Progenitor cell of endocrine pancreas (in vitro differentiated cells): ENCODE measurements around the gene PLPP4. TPM values are rescaled to one million over a fixed set of nuclear protein-coding genes. Genes with fewer than 3 reads are reported as not detected.

ENCODE experiments used
- DNase-seq: peaks from one replicate; pipeline ENCODE4 v3.0.0; 2021; ENCODE audit warnings: low spot score; ENCODE audit not compliant: unreplicated experiment
- H3K27ac Mint-ChIP-seq: 2 replicates; pipeline ENCODE4 v1.8.0; 2021; ENCODE audit warnings: mild to moderate bottlenecking, moderate library complexity, mixed read lengths
- H3K27me3 Mint-ChIP-seq: 2 replicates; pipeline ENCODE4 v1.8.0; 2021; ENCODE audit warnings: mixed read lengths
- H3K36me3 Mint-ChIP-seq: 2 replicates; pipeline ENCODE4 v1.8.0; 2022; ENCODE audit warnings: mixed read lengths; ENCODE audit not compliant: insufficient read depth
- H3K4me1 Mint-ChIP-seq: 2 replicates; pipeline ENCODE4 v1.8.0; 2021; ENCODE audit warnings: low read depth, mixed read lengths
- H3K4me3 Mint-ChIP-seq: 2 replicates; pipeline ENCODE4 v1.8.0; 2021; ENCODE audit warnings: low read depth, mild to moderate bottlenecking, moderate library complexity, mixed read lengths
- H3K9me3 Mint-ChIP-seq: 2 replicates; pipeline ENCODE4 v1.8.0; 2021; ENCODE audit warnings: low read depth, mixed read lengths
- total RNA-seq: library from RNA; stranded (reverse); gene quantifications from 2 replicates; pipeline ENCODE4 v1.2.1, GENCODE V29; 2021
- TF ChIP-seq, protein P1 (sequence below): fragments of 200-600 bp; sonication (generic); IDR thresholded peaks from one replicate; pipeline ENCODE4 v1.5.0; 2021; ENCODE audit warnings: antibody characterized with exemption, mild to moderate bottlenecking; ENCODE audit not compliant: unreplicated experiment

Gene PLPP4
- total RNA-seq, 1 donor from 2014 or later = not detected

DNA sequence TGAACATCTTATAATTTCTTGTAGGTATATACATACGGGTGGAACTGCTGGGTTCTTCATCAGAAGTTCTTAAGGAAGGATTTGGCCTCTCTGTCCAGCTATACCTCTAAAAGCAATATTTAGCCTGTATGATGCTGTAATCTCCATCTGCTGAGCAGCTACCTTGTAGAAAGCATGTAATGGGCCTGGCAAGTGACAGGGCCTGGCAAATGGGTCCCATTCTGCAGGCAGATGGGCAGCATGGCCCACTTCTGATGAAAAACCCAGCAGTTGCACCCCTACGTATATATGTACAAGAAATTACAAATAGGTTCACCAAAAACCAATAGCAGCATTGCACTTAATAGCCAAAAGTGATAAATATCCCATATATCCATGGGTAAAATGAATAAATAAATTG, 9.0 kb downstream of the PLPP4 start:
- DNase-seq = no peak
- Mint-ChIP-seq H3K4me3 (no peak overlapping the region), H3K36me3 (no peaks in the 10 kb centered on the region), H3K4me1 (no peaks in the 10 kb centered on the region), H3K9me3 (no peaks in the 10 kb centered on the region), H3K27me3 (peaks cover 13% of the 10 kb centered on the region), H3K27ac (no peak overlapping the region)
- TF ChIP-seq, protein P1, sequence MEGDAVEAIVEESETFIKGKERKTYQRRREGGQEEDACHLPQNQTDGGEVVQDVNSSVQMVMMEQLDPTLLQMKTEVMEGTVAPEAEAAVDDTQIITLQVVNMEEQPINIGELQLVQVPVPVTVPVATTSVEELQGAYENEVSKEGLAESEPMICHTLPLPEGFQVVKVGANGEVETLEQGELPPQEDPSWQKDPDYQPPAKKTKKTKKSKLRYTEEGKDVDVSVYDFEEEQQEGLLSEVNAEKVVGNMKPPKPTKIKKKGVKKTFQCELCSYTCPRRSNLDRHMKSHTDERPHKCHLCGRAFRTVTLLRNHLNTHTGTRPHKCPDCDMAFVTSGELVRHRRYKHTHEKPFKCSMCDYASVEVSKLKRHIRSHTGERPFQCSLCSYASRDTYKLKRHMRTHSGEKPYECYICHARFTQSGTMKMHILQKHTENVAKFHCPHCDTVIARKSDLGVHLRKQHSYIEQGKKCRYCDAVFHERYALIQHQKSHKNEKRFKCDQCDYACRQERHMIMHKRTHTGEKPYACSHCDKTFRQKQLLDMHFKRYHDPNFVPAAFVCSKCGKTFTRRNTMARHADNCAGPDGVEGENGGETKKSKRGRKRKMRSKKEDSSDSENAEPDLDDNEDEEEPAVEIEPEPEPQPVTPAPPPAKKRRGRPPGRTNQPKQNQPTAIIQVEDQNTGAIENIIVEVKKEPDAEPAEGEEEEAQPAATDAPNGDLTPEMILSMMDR = no peak

DNA sequence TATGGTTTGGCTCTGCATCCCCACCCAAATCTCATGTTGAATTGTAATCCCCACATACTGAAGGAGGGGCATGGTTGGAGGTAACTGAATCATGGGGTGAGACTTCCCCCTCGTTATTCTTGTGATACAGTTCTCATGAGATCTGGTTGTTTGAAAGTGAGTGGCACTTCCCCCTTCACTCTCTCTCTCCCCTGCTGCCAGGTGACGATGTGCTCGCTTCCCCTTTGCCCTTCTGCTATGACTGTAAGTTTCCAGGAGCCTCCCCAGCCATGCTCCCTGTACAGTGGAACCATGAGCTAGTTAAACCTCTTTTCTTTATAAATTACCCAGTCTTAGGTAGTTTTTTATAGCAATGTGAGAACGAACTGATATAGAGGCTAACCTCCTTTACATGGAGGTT, 16.6 kb downstream of the PLPP4 start:
- no peaks in the 10 kb centered on the region for H3K27me3 Mint-ChIP-seq
- H3K9me3 Mint-ChIP-seq = peaks cover 3% of the 10 kb centered on the region
- H3K4me1 Mint-ChIP-seq = no peaks in the 10 kb centered on the region
- TF ChIP-seq, protein P1 = no peak
- H3K27ac Mint-ChIP-seq = no peak overlapping the region
- no peak for DNase-seq
- no peak overlapping the region for H3K4me3 Mint-ChIP-seq
- H3K36me3 Mint-ChIP-seq = no peaks in the 10 kb centered on the region

DNA sequence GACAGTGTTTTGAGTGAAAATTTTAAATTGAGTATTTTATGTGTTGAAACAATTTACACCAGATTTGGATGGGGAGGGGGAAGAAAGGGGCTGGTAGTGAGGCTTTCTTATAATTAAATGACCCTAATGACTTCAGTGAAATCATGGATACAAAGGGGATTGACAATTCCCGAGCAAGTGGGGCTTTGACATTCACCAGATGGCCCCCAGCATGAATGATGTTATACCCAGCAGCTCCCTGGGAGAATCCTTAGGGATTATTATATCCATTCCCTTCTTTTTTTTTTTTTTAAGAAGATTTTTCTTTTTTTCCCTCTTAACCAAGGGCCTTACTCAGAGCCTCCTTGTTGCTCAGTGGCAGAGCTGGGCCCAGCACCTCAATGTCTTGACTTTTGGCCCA, 17.9 kb downstream of the PLPP4 start:
- H3K4me1 Mint-ChIP-seq = no peaks in the 10 kb centered on the region
- H3K36me3 Mint-ChIP-seq = no peaks in the 10 kb centered on the region
- H3K9me3 Mint-ChIP-seq = peaks cover 3% of the 10 kb centered on the region
- DNase-seq = no peak
- TF ChIP-seq, protein P1 = no peak
- peaks cover 4% of the 10 kb centered on the region for H3K27me3 Mint-ChIP-seq
- no peak overlapping the region for H3K27ac Mint-ChIP-seq
- H3K4me3 Mint-ChIP-seq = no peak overlapping the region

DNA sequence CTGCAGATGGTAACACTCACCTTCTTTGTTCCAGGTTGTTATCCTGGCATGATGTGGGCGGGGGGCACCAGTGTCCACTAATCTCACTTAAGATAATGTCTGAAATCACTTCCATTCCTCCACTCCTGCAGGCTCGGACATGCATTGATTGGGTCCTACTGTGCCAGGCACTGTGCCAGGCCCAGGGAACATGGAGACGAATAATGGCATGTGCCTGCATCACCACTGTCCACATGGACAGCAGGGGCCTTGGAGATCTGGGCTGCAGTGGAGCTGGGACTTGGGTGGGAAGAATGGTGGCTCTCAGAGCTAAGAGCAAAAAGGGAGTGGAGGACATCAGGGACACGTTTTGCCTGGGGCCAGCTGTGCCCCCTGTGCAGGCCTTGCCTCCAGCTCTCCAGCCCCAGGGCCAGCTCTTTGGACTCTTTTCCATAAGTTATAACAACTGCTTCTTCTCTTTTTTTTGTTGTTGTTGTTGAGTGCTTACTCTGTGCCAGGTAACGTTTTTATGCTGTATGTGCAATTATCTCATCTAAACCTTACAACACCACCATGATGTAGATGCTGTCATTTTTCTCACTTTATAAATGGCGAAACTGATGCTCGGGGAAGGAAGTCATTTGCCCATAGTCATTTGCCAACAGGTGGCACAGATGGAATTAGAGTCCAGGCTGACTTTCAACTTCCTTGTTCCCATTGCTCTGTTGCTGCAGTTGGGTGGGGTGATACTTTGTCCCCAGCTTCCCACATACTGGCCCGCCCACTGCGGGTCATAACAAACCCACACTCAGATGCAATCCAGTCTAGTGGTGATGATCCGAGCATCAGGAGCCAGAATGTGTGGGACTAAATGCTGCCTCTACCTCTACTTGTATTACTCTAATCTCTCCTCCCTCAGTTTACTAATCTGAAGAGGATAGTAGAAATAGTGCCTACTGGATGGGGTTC, 19.1 kb downstream of the PLPP4 start:
- DNase-seq = no peak
- Mint-ChIP-seq H3K4me3 (no peak overlapping the region), H3K27me3 (peaks cover 4% of the 10 kb centered on the region), H3K27ac (no peak overlapping the region), H3K36me3 (no peaks in the 10 kb centered on the region), H3K4me1 (no peaks in the 10 kb centered on the region), H3K9me3 (peaks cover 3% of the 10 kb centered on the region)
- TF ChIP-seq, protein P1 = no peak

DNA sequence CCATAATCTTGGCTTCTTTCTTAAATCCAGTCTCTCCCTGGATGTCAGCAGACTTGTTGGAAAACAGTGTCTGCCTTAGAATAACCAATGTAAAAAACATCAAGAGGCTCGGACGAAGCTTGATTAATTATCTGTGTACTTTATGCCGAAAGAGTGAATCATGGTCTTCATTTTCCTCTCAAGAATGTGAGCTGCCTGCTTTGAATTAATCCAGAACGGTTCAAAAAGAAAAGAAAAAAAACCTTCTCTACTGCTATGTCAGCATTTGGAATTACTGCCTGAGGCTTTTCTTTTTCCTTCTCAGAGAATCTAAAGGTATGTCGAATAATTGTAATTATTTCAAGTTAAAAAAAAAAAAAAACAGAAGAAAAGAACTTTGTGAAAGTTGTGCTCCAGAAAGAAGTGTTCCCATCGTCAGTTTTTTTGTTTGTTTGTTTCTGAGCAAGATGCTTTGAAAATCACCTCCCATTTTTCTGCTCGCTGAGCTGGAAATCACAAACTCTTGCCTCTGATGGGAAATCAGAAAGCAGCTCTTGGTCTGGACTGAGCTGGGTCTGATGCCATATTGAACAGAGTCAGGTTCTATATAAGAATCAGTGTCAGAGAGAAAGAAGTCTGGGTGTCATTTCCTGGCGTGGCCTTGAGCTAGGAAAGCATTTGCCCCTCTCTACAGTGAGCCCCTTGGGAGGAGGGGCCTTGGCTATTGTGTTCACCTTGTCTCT, 20.2 kb downstream of the PLPP4 start:
- H3K9me3 Mint-ChIP-seq = peaks cover 7% of the 10 kb centered on the region
- DNase-seq = no peak

More for the DNA sequence above, 20.2 kb downstream of the PLPP4 start:
- peaks cover 4% of the 10 kb centered on the region for H3K27me3 Mint-ChIP-seq
- H3K4me3 Mint-ChIP-seq = no peak overlapping the region
- TF ChIP-seq, protein P1 = no peak
- no peaks in the 10 kb centered on the region for H3K4me1 Mint-ChIP-seq
- H3K27ac Mint-ChIP-seq = no peak overlapping the region
- H3K36me3 Mint-ChIP-seq = no peaks in the 10 kb centered on the region
